Measurements from ENCODE around the gene TREH.

- no peak for TF ChIP-seq POLR2A (IDR thresholded peaks at IDR 0.05)
- TF ChIP-seq, protein P1, sequence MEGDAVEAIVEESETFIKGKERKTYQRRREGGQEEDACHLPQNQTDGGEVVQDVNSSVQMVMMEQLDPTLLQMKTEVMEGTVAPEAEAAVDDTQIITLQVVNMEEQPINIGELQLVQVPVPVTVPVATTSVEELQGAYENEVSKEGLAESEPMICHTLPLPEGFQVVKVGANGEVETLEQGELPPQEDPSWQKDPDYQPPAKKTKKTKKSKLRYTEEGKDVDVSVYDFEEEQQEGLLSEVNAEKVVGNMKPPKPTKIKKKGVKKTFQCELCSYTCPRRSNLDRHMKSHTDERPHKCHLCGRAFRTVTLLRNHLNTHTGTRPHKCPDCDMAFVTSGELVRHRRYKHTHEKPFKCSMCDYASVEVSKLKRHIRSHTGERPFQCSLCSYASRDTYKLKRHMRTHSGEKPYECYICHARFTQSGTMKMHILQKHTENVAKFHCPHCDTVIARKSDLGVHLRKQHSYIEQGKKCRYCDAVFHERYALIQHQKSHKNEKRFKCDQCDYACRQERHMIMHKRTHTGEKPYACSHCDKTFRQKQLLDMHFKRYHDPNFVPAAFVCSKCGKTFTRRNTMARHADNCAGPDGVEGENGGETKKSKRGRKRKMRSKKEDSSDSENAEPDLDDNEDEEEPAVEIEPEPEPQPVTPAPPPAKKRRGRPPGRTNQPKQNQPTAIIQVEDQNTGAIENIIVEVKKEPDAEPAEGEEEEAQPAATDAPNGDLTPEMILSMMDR (IDR thresholded peaks at IDR 0.05): no peak
Measured at GRCh38 chr11:118666371-118666770, 13.1 kb downstream of the TREH start.

Data from uterus (tissue), 2 donors.